Activated T-helper 1 cell treated with Interleukin-2 at 50 U/mL for 16 hours (primary cell): ENCODE measurements around the gene TRMT5.

Experiments used
- DNase-seq: peaks from one replicate; pipeline ENCODE4 v3.0.0-alpha.2; 2020; ENCODE audit warnings: low read depth

The TRMT5 gene

GRCh38 chr14:60964904-60965303 lies 16.0 kb downstream of the TRMT5 start:
- no peak for DNase-seq

GRCh38 chr14:60963761-60964160 lies 17.1 kb downstream of the TRMT5 start:
- no peak for DNase-seq

- DNase-seq: no peak
These were observed 22.7 kb downstream of the TRMT5 start for GRCh38 chr14:60958146-60958545.

DNA sequence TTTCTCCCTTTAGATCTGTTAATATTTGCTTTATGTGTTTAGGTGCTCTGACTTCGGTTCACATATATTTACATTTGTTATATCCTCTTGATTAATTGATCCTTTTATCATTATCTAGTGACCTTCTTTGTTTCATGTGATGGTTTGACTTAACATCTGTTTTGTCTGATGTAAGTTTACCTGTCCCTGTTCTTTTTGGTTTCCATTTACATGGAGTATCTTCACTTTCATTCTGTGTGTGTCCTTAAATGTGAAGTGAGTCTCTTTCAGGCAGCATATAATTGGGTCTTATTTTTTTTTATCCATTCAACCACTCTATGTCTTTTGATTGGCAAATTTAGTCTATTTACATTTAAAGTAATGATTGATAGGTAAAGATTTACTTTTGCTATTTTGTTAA lies 24.2 kb downstream of the TRMT5 start:
- no peak for DNase-seq

DNA sequence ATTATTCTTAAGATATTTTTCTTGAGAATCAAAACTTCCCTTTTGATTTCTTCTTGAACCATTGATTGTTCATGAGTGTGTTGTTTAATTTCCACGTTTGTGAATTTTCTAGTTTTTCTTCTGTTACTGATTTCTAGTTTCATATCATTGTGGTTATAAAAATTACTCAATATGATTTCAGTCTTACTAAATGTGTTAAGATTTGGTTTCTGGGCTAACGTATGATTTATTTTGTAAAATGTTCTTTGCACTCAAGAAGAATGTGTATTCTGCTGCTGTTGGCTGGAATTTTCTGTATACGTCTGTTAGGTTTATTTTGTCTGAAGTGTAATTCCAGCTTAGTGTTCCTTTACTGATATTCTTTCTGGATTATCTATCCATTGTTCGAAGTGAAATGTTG lies 24.7 kb downstream of the TRMT5 start:
- no peak for DNase-seq

DNA sequence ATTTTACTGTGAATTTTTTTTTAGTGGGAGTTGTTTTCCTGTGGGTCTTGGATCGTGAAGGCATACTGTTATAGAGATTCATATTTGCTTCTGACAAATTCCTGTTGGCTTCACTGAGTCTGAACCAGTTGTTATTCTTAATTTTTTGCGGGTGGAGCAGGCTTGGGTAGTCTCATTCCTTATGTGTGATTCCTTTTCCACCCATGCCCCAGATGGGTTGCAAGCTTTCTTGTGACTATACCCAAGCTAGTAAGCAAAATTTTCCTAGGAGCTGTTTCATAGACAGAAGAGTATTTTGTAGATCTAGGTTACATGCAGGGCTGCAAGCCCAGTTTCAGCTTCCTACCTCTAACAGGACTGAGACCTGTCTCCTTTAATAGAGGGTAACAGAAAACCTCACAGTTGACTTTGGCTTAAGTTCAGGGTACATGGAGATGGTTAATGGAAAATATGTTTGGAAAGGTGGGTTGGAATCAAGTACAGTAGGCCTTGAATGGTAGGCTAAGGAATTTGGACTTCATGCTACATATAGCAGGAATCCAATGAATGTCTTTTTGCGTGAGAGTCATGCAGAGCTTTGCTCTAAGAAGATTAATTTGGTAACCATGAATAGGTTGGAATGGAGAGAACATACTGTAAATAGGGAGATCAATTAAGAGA lies 29.0 kb downstream of the TRMT5 start:
- no peak for DNase-seq

GRCh38 chr14:60946773-60947172 lies 34.1 kb downstream of the TRMT5 start:
- DNase-seq: no peak

DNA sequence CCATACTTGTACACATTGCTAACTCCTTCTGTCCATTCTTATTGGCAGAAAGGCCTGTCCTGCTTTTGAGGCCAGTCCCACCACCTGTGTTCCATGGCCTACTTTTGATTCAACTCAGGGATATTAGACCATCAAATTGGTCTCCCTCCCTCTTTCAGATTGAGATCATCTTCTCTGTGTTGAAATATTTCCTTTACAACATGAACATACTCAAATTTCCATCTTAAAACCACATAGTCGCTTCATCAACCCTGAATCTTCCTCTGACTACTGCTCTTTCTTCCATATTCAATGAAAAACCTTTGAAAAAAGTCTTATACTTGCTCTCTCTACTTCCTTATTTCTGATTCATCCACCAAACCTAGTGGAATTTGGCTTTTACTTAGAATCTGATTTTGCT lies 34.9 kb downstream of the TRMT5 start:
- DNase-seq: no peak

GRCh38 chr14:60944204-60944603 lies 36.7 kb downstream of the TRMT5 start:
- DNase-seq: no peak

- DNase-seq: no peak
These were observed 37.2 kb downstream of the TRMT5 start for GRCh38 chr14:60943637-60944032.

GRCh38 chr14:60935319-60935718 lies 45.6 kb downstream of the TRMT5 start:
- no peak for DNase-seq

DNA sequence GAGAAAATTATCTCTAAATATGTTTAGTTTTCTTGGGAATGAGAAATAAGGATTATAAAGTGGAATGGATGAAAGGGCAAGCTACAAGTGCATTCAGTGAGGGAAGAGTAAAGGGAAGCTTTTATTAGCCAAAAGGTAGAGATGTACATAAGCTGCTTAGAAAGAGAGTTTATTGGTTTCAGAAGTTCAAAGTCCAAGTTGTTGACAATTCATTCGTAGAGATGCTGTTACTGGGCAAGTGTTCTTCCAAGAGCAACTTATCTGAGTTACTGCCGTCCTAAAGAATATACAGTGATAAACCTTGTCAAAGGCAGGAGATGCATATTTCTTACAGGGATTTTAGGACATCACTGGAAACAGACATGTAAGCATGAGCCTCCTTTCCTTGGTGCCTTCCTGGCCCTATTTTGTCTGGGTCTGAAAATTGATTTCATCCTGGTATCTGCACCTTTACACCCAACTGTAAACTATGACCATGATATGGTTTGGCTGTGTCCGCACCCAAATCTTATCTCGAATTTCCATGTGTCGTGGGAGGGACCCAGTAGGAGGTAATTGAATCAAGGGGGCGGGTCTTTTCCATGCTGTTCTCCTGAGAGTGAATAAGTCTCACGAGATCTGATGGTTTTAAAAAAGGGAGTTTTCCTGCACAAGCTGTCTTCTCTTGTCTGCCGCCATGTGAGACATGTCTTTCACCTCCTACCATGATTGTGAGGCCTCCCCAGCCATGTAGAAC lies 46.8 kb downstream of the TRMT5 start:
- DNase-seq: no peak

GRCh38 chr14:60931218-60931617 lies 49.7 kb downstream of the TRMT5 start:
- no peak for DNase-seq

GRCh38 chr14:60926002-60926401 lies 54.9 kb downstream of the TRMT5 start:
- no peak for DNase-seq

GRCh38 chr14:60925286-60925685 lies 55.6 kb downstream of the TRMT5 start:
- DNase-seq: no peak

DNA sequence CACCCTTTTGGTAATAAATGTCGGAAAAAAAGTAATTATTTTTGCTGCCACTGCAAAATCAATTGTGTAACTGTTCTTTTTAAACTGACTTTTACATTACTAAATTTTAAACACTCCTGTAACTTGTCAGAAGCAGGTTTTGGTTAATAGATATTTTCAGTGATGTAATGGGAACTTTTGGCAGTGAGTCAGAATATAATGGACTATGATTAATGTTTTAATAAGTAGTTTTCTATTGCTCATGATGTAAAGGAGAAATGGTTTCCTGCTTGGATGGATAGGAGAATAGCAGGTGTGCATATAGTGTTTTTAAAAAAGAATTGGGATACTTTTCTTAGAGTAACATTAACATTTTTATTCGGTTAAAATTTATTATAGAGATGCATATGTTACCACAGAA lies 58.8 kb downstream of the TRMT5 start:
- DNase-seq: no peak
